HepG2 (cell line): ENCODE measurements around the gene MT1M. TPM values are rescaled to one million over a fixed set of nuclear protein-coding genes. Genes with fewer than 3 reads are reported as not detected.

ENCODE experiments used
- ATAD3A ChIP-seq: sonication (generic); formaldehyde crosslinking; IDR thresholded peaks from 2 replicates; pipeline ENCODE4 v1.4.0; 2020; ENCODE audit warnings: missing genetic modification reagents
- CREM ChIP-seq, 2 experiments: sonication (generic) in 1 of 2; formaldehyde crosslinking in 1 of 2; IDR thresholded peaks; 2 replicates each; pipeline versions ENCODE4 v1.4.0 to v1.6.1; 2016 to 2020; ENCODE audit warnings: antibody characterized with exemption in 1 of 2, mild to moderate bottlenecking in 1 of 2, missing genetic modification reagents in 1 of 2
- ETS1 ChIP-seq: sonication (generic); formaldehyde crosslinking; IDR thresholded peaks from 2 replicates; pipeline ENCODE4 v1.4.0; 2020; ENCODE audit warnings: missing genetic modification reagents
- HOXA5 ChIP-seq: sonication (generic); formaldehyde crosslinking; IDR thresholded peaks from 2 replicates; pipeline ENCODE4 v1.4.0; 2020; ENCODE audit warnings: missing genetic modification reagents
- PLRG1 ChIP-seq: fragments of 450-650 bp; conservative IDR thresholded peaks from 2 replicates; pipeline ENCODE4 v1.6.1; 2016
- RFX1 ChIP-seq: fragments of 450-650 bp; IDR thresholded peaks from 2 replicates; pipeline ENCODE4 v1.6.1; 2017
- SIX4 ChIP-seq: sonication (generic); formaldehyde crosslinking; IDR thresholded peaks from 2 replicates; pipeline ENCODE4 v1.4.0; 2020; ENCODE audit warnings: missing genetic modification reagents
- XRCC5 ChIP-seq: fragments of 200-400 bp; formaldehyde crosslinking; optimal IDR thresholded peaks from 2 replicates; pipeline ENCODE3; 2017; ENCODE audit warnings: mild to moderate bottlenecking, low read length
- ZBTB10 ChIP-seq: sonication (generic); formaldehyde crosslinking; IDR thresholded peaks from 2 replicates; pipeline ENCODE4 v1.4.0; 2020; ENCODE audit warnings: missing genetic modification reagents, borderline replicate concordance
- ZNF260 ChIP-seq: sonication (generic); formaldehyde crosslinking; IDR thresholded peaks from 2 replicates; pipeline ENCODE4 v1.4.0; 2020; ENCODE audit warnings: missing genetic modification reagents, low read depth, mild to moderate bottlenecking, borderline replicate concordance
- ZNF264 ChIP-seq: sonication (generic); formaldehyde crosslinking; IDR thresholded peaks from 2 replicates; pipeline ENCODE4 v1.4.0; 2020; ENCODE audit warnings: missing genetic modification reagents
- ZNF343 ChIP-seq: sonication (generic); formaldehyde crosslinking; IDR thresholded peaks from 2 replicates; pipeline ENCODE4 v1.4.0; 2020; ENCODE audit warnings: mild to moderate bottlenecking, missing genetic modification reagents
- ZNF800 ChIP-seq: sonication (generic); formaldehyde crosslinking; IDR thresholded peaks from 2 replicates; pipeline ENCODE4 v1.4.0; 2020; ENCODE audit warnings: missing genetic modification reagents
- ZSCAN30 ChIP-seq: sonication (generic); formaldehyde crosslinking; IDR thresholded peaks from 2 replicates; pipeline ENCODE4 v1.5.0; 2020; ENCODE audit warnings: mild to moderate bottlenecking, missing genetic modification reagents
- polyA plus RNA-seq, 8 experiments: library from polyadenylated mRNA; depleted of rRNA in 3 of 8; stranded (reverse) in 7 of 8; unstranded in 1 of 8; fragments of >200 nt; fragmentation: Illumina TruSeq in 4 of 8; extraction: Trizol in 4 of 8; gene quantifications; 2 replicates each; pipeline versions ENCODE4 v1.2.1 to v1.2.3, GENCODE V29; 2011 to 2016; ENCODE audit warnings: low read depth in 4 of 8, missing spikeins in 1 of 8, mixed read lengths in 1 of 8; ENCODE audit not compliant: insufficient read depth in 1 of 8
- total RNA-seq, 5 experiments: library from RNA; depleted of rRNA; stranded (reverse); fragments of >200 nt; fragmentation: Illumina TruSeq; extraction: Trizol; gene quantifications; 2 replicates each; pipeline ENCODE4 v1.2.3, GENCODE V29; 2016; ENCODE audit warnings: low read depth in 1 of 5
- TF ChIP-seq, protein P1 (sequence below): IDR thresholded peaks from 2 replicates; pipeline ENCODE4 v1.6.1; 2016; ENCODE audit warnings: low read depth, missing genetic modification reagents, missing compliant biosample characterization
- TF ChIP-seq, protein P2 (sequence below): sonication (generic); formaldehyde crosslinking; IDR thresholded peaks from 2 replicates; pipeline ENCODE4 v1.5.1; 2020; ENCODE audit warnings: mild to moderate bottlenecking, missing genetic modification reagents

The MT1M gene
- total and polyA plus RNA-seq, 2 of the 13 experiments (the other 11 are each of a cell fraction or from before 2014, with no cell fraction given) = 4.6 TPM; not detected in 1

DNA sequence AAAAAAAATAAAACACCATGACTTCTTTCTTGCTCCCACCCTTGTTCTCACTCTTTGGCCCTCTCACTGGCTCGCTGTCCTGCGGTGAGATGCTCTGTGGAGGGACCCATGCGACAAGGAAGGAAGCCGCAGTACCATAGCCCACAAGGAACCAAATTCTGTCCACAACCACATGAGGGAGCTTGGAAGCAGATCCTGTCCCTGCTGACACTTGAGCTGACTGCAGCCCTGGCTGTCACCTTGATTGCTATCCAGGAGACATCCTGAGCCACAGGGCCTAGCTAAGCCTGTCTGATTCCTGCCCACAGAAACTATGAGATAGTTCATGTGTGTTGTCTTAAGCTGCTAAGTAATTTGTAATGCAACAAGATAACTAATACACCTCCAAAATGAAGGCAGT lies 28.9 kb upstream of the MT1M start (continued):
- no peak for TF ChIP-seq ZNF260
- 0 out of 2 replicates have a peak, but pooled peaks have one; percentile 19 for TF ChIP-seq SIX4 (CRISPR knock-in tag)
- TF ChIP-seq ZSCAN30 (CRISPR knock-in tag) = no peak
- TF ChIP-seq ZNF800 = no peak
- peak; percentile 66 for TF ChIP-seq XRCC5
- TF ChIP-seq ETS1 (CRISPR knock-in tag) = no peak
- no peak for TF ChIP-seq ZNF343
- TF ChIP-seq ZBTB10 (CRISPR knock-in tag) = no peak
- no peak for TF ChIP-seq ATAD3A
- no peak for TF ChIP-seq RFX1
- no peak for TF ChIP-seq PLRG1
- TF ChIP-seq ZNF264 (CRISPR knock-in tag) = no peak
- TF ChIP-seq HOXA5 = no peak
- TF ChIP-seq, protein P1, sequence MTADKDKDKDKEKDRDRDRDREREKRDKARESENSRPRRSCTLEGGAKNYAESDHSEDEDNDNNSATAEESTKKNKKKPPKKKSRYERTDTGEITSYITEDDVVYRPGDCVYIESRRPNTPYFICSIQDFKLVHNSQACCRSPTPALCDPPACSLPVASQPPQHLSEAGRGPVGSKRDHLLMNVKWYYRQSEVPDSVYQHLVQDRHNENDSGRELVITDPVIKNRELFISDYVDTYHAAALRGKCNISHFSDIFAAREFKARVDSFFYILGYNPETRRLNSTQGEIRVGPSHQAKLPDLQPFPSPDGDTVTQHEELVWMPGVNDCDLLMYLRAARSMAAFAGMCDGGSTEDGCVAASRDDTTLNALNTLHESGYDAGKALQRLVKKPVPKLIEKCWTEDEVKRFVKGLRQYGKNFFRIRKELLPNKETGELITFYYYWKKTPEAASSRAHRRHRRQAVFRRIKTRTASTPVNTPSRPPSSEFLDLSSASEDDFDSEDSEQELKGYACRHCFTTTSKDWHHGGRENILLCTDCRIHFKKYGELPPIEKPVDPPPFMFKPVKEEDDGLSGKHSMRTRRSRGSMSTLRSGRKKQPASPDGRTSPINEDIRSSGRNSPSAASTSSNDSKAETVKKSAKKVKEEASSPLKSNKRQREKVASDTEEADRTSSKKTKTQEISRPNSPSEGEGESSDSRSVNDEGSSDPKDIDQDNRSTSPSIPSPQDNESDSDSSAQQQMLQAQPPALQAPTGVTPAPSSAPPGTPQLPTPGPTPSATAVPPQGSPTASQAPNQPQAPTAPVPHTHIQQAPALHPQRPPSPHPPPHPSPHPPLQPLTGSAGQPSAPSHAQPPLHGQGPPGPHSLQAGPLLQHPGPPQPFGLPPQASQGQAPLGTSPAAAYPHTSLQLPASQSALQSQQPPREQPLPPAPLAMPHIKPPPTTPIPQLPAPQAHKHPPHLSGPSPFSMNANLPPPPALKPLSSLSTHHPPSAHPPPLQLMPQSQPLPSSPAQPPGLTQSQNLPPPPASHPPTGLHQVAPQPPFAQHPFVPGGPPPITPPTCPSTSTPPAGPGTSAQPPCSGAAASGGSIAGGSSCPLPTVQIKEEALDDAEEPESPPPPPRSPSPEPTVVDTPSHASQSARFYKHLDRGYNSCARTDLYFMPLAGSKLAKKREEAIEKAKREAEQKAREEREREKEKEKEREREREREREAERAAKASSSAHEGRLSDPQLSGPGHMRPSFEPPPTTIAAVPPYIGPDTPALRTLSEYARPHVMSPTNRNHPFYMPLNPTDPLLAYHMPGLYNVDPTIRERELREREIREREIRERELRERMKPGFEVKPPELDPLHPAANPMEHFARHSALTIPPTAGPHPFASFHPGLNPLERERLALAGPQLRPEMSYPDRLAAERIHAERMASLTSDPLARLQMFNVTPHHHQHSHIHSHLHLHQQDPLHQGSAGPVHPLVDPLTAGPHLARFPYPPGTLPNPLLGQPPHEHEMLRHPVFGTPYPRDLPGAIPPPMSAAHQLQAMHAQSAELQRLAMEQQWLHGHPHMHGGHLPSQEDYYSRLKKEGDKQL (CRISPR knock-in tag) = no peak
- TF ChIP-seq CREM (IDR thresholded peaks at IDR 0.05) = no peak
- TF ChIP-seq CREM (CRISPR knock-in tag; IDR thresholded peaks at IDR 0.05) = no peak
- TF ChIP-seq, protein P2, sequence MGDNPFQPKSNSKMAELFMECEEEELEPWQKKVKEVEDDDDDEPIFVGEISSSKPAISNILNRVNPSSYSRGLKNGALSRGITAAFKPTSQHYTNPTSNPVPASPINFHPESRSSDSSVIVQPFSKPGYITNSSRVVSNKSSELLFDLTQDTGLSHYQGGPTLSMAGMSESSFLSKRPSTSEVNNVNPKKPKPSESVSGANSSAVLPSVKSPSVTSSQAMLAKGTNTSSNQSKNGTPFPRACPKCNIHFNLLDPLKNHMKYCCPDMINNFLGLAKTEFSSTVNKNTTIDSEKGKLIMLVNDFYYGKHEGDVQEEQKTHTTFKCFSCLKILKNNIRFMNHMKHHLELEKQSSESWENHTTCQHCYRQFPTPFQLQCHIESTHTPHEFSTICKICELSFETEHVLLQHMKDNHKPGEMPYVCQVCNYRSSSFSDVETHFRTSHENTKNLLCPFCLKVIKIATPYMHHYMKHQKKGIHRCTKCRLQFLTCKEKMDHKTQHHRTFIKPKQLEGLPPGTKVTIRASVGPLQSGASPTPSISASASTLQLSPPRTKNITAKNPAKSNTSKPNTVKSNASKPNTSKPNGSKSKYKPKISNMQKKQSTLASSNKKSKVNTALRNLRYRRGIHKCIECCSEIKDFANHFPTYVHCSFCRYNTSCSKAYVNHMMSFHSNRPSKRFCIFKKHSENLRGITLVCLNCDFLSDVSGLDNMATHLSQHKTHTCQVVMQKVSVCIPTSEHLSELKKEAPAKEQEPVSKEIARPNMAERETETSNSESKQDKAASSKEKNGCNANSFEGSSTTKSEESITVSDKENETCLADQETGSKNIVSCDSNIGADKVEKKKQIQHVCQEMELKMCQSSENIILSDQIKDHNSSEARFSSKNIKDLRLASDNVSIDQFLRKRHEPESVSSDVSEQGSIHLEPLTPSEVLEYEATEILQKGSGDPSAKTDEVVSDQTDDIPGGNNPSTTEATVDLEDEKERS (CRISPR knock-in tag) = no peak
